T follicular helper cell (primary cell): ENCODE results near the gene XRCC5.

ENCODE experiments used
- DNase-seq: peaks from one replicate; pipeline ENCODE4 v3.0.0-alpha.2; 2020; ENCODE audit warnings: low read depth

The XRCC5 gene

DNA sequence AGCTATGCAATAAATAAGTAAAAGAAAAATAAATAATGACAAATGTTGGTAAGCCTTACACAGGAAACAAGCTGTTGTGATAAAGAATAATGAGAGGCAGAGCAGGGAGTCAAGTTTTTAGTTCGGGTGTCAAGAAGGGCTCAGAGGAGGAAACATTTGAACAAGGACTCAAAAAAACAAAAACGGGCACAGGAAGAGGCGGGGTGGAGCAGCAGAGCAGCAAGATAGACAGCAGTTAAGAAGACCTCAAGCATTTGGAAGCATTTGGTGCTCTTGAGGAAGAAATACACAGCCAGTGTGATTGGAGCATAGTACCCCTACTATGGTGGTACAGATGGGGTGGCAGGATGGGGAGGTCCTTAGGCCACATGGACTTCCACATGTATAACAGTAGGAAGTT lies 24.6 kb upstream of the XRCC5 start:
- no peak for DNase-seq

GRCh38 chr2:216086207-216086893 lies 22.8 kb upstream of the XRCC5 start:
- DNase-seq, result no peak

DNA sequence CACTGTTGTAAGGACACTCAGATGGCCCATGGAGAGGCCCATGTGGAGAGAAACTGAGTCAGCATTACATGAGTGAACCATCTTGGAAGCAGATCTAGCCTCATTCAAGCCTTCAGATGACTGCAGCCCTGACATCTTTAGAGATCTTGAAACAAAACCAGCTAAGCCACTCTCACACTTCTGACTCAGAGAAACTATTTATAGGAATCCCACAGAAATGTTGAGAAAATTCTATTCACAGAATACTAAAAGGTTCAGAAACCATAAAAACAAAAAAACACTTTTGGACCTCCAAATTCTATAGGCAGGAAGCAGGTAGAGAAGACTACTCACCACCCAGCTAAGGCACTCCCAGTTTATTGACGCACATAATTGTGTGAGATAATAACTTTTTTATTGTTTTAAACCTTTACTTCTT lies 18.8 kb upstream of the XRCC5 start:
- no peak for DNase-seq

GRCh38 chr2:216092646-216093045 lies 16.5 kb upstream of the XRCC5 start:
- DNase-seq, result no peak

GRCh38 chr2:216094701-216095100 lies 14.4 kb upstream of the XRCC5 start:
- no peak for DNase-seq

DNA sequence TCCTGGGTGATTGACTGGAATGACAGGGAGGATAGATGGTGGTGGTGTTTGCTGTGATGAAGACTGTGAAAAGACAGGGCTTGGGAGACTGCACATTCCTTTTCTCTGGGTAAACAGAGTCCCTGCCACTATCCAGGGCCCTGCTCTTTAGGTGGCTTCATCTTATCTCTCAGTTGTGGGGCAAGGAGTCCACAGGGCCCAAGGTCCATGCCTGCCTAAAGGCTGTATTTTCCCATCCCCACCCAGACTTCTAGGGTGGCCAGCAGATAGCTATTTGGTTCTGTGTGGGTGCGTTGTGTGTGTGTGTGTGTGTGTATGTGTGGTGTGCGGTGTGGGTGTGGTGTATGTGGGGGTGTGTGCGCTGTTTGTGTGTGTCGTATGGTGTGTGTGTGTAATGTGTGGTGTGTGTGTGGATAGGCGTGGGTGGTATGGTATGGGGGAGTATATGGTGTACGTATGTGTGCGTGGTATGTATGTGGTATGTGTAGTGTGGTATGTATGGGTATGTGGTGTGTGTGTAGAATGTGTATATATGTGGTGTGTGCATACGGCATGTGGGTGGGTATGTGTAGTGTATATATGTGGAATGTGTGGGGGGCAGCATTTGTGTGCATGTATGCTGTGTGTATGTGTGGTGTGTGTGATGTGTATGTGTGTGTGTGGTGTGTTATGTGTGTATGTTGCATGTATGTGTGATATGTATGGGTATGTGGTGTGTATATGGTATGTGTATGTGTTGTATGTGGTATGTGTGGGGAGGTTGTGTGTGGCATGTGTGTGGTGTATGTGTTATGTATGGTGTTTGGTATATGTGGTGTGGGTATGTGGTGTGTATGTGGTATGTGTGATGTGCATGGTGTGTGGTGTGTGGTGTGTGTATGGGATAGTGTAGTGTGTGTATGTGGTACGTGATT lies 10.5 kb upstream of the XRCC5 start:
- DNase-seq, result no peak

GRCh38 chr2:216101109-216101508 lies 8.0 kb upstream of the XRCC5 start:
- no peak for DNase-seq

GRCh38 chr2:216103213-216103612 lies 5.9 kb upstream of the XRCC5 start:
- DNase-seq, result no peak

- no peak for DNase-seq
These were observed 4.5 kb upstream of the XRCC5 start for GRCh38 chr2:216104691-216105090.

GRCh38 chr2:216107320-216107719 lies 1.8 kb upstream of the XRCC5 start:
- DNase-seq, result no peak

DNA sequence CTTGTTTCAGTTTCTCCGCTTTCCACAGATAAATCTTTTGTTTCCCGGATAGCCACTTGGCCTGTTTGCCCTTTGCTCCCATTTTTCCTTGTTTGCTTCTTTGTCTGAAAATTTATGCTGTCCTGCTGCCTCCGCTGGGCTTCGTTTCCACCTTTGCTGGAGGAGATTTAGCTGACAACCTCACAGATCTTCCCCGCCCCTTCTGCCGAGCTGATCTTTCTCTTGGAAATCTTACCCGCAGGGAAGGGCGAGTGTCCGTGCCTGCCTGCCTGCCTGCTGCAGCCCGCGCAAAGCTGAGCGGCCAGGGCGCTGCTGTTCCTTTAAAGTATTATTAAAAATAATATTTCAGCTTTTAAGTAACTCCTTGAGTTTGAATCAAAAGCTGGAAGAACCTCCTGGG lies 1.4 kb upstream of the XRCC5 start:
- DNase-seq, result no peak

- DNase-seq, result no peak
These were observed 710 bp upstream of the XRCC5 start for GRCh38 chr2:216108310-216108966.

GRCh38 chr2:216109962-216110614 lies 940 bp downstream of the XRCC5 start:
- DNase-seq, result no peak

GRCh38 chr2:216110620-216111019 lies 1.5 kb downstream of the XRCC5 start:
- no peak for DNase-seq

GRCh38 chr2:216111122-216111521 lies 2.0 kb downstream of the XRCC5 start:
- no peak for DNase-seq

DNA sequence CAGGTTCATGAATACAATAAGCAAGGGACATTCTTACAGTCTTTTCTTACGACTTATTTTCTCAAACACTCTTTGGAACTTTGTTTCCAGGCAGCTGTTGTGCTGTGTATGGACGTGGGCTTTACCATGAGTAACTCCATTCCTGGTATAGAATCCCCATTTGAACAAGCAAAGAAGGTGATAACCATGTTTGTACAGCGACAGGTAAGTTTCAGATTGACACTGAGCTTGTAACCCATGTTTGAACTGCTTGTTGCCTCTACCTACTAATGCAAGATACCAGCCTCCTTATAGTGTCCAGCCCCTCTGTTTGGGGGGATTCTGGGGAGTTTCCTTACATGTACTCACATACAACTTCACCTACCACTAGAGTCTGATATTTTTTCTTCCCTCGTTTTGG lies 3.8 kb downstream of the XRCC5 start:
- no peak for DNase-seq

DNA sequence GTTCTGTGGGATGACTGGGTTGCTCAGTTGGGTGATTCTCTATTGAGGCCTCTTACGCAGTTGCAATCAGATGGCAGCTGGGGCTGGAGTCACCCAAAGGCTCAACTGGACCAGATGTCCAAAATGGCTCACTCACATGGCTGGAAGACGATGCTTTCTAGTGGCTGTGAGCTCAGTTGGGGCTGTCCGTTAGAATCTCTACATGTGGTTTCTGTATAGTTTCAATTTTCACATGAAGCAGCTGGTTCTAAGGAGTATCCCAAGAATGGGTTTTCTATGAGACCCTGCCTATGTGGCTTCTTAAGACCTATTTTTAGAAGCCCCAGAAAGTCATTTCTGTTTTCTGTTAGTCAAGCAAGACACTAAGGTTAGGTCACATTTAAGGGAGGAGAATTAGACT lies 4.4 kb downstream of the XRCC5 start:
- DNase-seq, result no peak

DNA sequence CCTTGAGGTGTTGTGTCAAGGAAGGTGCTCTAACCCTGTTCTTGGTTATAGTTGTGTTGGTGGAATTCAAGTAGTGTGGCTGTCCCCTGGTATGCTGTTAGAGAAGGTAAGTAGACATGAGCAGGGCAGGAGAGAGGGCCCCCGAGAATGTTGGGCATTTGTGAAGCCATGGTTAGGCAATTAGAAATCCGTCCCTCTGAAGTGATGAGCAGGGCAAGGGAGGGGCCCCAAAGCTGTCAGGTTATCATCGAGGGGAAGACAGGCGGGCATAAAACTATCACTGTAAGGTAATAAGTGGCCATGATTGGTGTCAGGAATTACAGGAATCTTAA lies 5.2 kb downstream of the XRCC5 start:
- no peak for DNase-seq

GRCh38 chr2:216114714-216115531 lies 5.8 kb downstream of the XRCC5 start:
- peak; percentile 96 for DNase-seq

DNA sequence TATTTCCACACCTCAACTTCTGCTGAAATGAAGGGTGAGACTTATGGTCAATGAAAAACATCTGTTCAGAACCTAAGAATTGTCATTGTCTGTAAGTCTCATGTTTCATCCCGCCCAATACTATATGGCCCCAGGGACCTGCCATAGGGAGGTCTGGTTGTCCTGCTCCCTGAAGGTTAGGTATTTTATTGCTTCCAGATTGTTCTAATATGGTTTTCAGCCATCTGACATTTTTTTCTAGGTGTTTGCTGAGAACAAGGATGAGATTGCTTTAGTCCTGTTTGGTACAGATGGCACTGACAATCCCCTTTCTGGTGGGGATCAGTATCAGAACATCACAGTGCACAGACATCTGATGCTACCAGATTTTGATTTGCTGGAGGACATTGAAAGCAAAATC lies 7.3 kb downstream of the XRCC5 start:
- DNase-seq, result no peak

- no peak for DNase-seq
These were observed 8.6 kb downstream of the XRCC5 start for GRCh38 chr2:216117561-216118340.
